HG03025 (cell line): ENCODE data around the gene KCNA2.

ENCODE experiments used
- ATAC-seq: cut with Tn5 transposase; IDR thresholded peaks from one replicate; pipeline ENCODE4 v1.9.1; 2021; ENCODE audit warnings: mild to moderate bottlenecking, moderate library complexity; ENCODE audit not compliant: unreplicated experiment, low FRiP score

KCNA2 gene

GRCh38 chr1:110605446-110605845, 712 bp downstream of the KCNA2 start:
- ATAC-seq: no peak

- no peak for ATAC-seq
Measured at GRCh38 chr1:110604586-110605148, 1.5 kb downstream of the KCNA2 start.

GRCh38 chr1:110603058-110603457, 3.1 kb downstream of the KCNA2 start:
- no peak for ATAC-seq

GRCh38 chr1:110602466-110602865, 3.7 kb downstream of the KCNA2 start:
- no peak for ATAC-seq

GRCh38 chr1:110601332-110601731, 4.8 kb downstream of the KCNA2 start:
- ATAC-seq: no peak

- ATAC-seq: no peak
Measured at GRCh38 chr1:110600716-110601115, 5.4 kb downstream of the KCNA2 start.

GRCh38 chr1:110597966-110598365, 8.2 kb downstream of the KCNA2 start:
- no peak for ATAC-seq

- ATAC-seq: no peak
Measured at GRCh38 chr1:110596312-110596711, 9.8 kb downstream of the KCNA2 start.

GRCh38 chr1:110595353-110595710, 10.8 kb downstream of the KCNA2 start:
- no peak for ATAC-seq

GRCh38 chr1:110594456-110595352, 11.5 kb downstream of the KCNA2 start:
- no peak for ATAC-seq

- no peak for ATAC-seq
Measured at GRCh38 chr1:110593902-110594301, 12.3 kb downstream of the KCNA2 start.

GRCh38 chr1:110591956-110592355, 14.2 kb downstream of the KCNA2 start:
- no peak for ATAC-seq

GRCh38 chr1:110588991-110589390, 17.2 kb downstream of the KCNA2 start:
- ATAC-seq: no peak

GRCh38 chr1:110588486-110588885, 17.7 kb downstream of the KCNA2 start:
- ATAC-seq: no peak

GRCh38 chr1:110587906-110588305, 18.3 kb downstream of the KCNA2 start:
- no peak for ATAC-seq

GRCh38 chr1:110585481-110585880, 20.7 kb downstream of the KCNA2 start:
- ATAC-seq: no peak

- ATAC-seq: no peak
Measured at GRCh38 chr1:110584045-110584444, 22.1 kb downstream of the KCNA2 start.

- no peak for ATAC-seq
Measured at GRCh38 chr1:110583505-110583904, 22.7 kb downstream of the KCNA2 start.

- ATAC-seq: no peak
Measured at GRCh38 chr1:110582378-110582777, 23.8 kb downstream of the KCNA2 start.

GRCh38 chr1:110581682-110582145, 24.4 kb downstream of the KCNA2 start:
- ATAC-seq: no peak

- ATAC-seq: no peak
Measured at GRCh38 chr1:110580244-110580643, 25.9 kb downstream of the KCNA2 start.

GRCh38 chr1:110579460-110579859, 26.7 kb downstream of the KCNA2 start:
- ATAC-seq: no peak
